Activated CD8-positive, alpha-beta T cell treated with anti-CD3 and anti-CD28 coated beads, Interleukin-2, amount 10 ng/mL, durations not matched to agents 7 days and 5 days (primary cell): ENCODE data around the gene ARID1B. TPM values are rescaled to one million over a fixed set of nuclear protein-coding genes. Genes with fewer than 3 reads are reported as not detected.

ENCODE experiments used
- ATAC-seq: fragments of 150-1000 bp; cut with Tn5 transposase; one replicate; pipeline ENCODE4 v1.10.0; 2021; ENCODE audit warnings: moderate library complexity
- CTCF ChIA-PET: fragments of 350-600 bp; sonication (Branson Sonifier 250); formaldehyde crosslinking; loops from one replicate; lab custom pipeline; 2021; ENCODE audit warnings: antibody characterized with exemption; lab: Charles Lee
- POLR2A ChIA-PET: fragments of 350-600 bp; sonication (Branson Sonifier 250); formaldehyde crosslinking; loops from one replicate; lab custom pipeline; 2021; ENCODE audit warnings: antibody characterized with exemption; lab: Charles Lee
- DNase-seq: peaks from one replicate; pipeline ENCODE4 v3.0.0-alpha.2; 2020
- H3K27ac Mint-ChIP-seq: one replicate; pipeline ENCODE4 v1.8.0; 2021; ENCODE audit warnings: mild to moderate bottlenecking, mixed read lengths
- H3K27me3 Mint-ChIP-seq: one replicate; pipeline ENCODE4 v1.8.0; 2021; ENCODE audit warnings: low read depth, mixed read lengths
- H3K36me3 Mint-ChIP-seq: one replicate; pipeline ENCODE4 v1.8.0; 2021; ENCODE audit warnings: low read depth, mixed read lengths
- H3K4me1 Mint-ChIP-seq: one replicate; pipeline ENCODE4 v1.8.0; 2021; ENCODE audit warnings: low read depth, mixed read lengths
- H3K4me3 Mint-ChIP-seq: one replicate; pipeline ENCODE4 v1.8.0; 2021; ENCODE audit warnings: mild to moderate bottlenecking, mixed read lengths
- H3K9me3 Mint-ChIP-seq: one replicate; pipeline ENCODE4 v1.8.0; 2022; ENCODE audit warnings: mixed read lengths; ENCODE audit not compliant: insufficient read depth
- total RNA-seq, 2 experiments: library from RNA; stranded (reverse); gene quantifications; one replicate each; pipeline ENCODE4 v1.2.3, GENCODE V29; 2021

The ARID1B gene
- total RNA-seq, 2 experiments from 2014 or later, result 60.9 to 62.4 TPM

- DNase-seq (no peak), ATAC-seq (no peak)
- CTCF ChIA-PET, result no interaction called here
- Mint-ChIP-seq H3K9me3 (no peaks in the 10 kb centered on the region), H3K36me3 (no peaks in the 10 kb centered on the region), H3K27me3 (peaks cover 47% of the 10 kb centered on the region), H3K4me1 (peaks cover 24% of the 10 kb centered on the region), H3K4me3 (no peak overlapping the region), H3K27ac (no peak overlapping the region)
- POLR2A ChIA-PET, result no interaction called here
These were observed 462.5 kb downstream of the ARID1B start for GRCh38 chr6:157239671-157240058.

- no peak for ATAC-seq
- POLR2A ChIA-PET, result no interaction called here
- CTCF ChIA-PET, result no interaction called here
- H3K9me3 Mint-ChIP-seq, result no peaks in the 10 kb centered on the region
- H3K27ac Mint-ChIP-seq, result peak overlapping the region; percentile 66
- H3K27me3 Mint-ChIP-seq, result peaks cover 42% of the 10 kb centered on the region
- peaks cover 21% of the 10 kb centered on the region for H3K4me1 Mint-ChIP-seq
- peak overlapping the region; percentile 37 for H3K4me3 Mint-ChIP-seq
- no peak for DNase-seq
- no peaks in the 10 kb centered on the region for H3K36me3 Mint-ChIP-seq
These were observed 463.1 kb downstream of the ARID1B start for GRCh38 chr6:157240059-157240959.

- peaks cover 36% of the 10 kb centered on the region for H3K27me3 Mint-ChIP-seq
- H3K36me3 Mint-ChIP-seq, result no peaks in the 10 kb centered on the region
- no peak overlapping the region for H3K27ac Mint-ChIP-seq
- no peak for ATAC-seq
- ChIA-PET POLR2A (no interaction called here), CTCF (no interaction called here)
- no peak for DNase-seq
- H3K4me1 Mint-ChIP-seq, result peaks cover 16% of the 10 kb centered on the region
- H3K9me3 Mint-ChIP-seq, result no peaks in the 10 kb centered on the region
- H3K4me3 Mint-ChIP-seq, result no peak overlapping the region
These were observed 463.8 kb downstream of the ARID1B start for GRCh38 chr6:157240960-157241311.

GRCh38 chr6:157242791-157243190 lies 465.6 kb downstream of the ARID1B start:
- CTCF ChIA-PET, result no interaction called here
- H3K27me3 Mint-ChIP-seq, result peaks cover 26% of the 10 kb centered on the region
- no peak overlapping the region for H3K4me3 Mint-ChIP-seq
- H3K27ac Mint-ChIP-seq, result no peak overlapping the region
- no peaks in the 10 kb centered on the region for H3K36me3 Mint-ChIP-seq
- ATAC-seq (no peak), DNase-seq (no peak)
- POLR2A ChIA-PET, result no interaction called here
- no peaks in the 10 kb centered on the region for H3K9me3 Mint-ChIP-seq
- peaks cover 11% of the 10 kb centered on the region for H3K4me1 Mint-ChIP-seq

- ChIA-PET CTCF (no interaction called here), POLR2A (no interaction called here)
- H3K27ac Mint-ChIP-seq, result no peak overlapping the region
- H3K4me3 Mint-ChIP-seq, result no peak overlapping the region
- H3K36me3 Mint-ChIP-seq, result no peaks in the 10 kb centered on the region
- peaks cover 7% of the 10 kb centered on the region for H3K9me3 Mint-ChIP-seq
- peaks cover 19% of the 10 kb centered on the region for H3K27me3 Mint-ChIP-seq
- DNase-seq (no peak), ATAC-seq (no peak)
- peaks cover 11% of the 10 kb centered on the region for H3K4me1 Mint-ChIP-seq
These were observed 467.0 kb downstream of the ARID1B start for GRCh38 chr6:157244175-157244574.

GRCh38 chr6:157244780-157245179 lies 467.6 kb downstream of the ARID1B start:
- DNase-seq, result no peak
- ATAC-seq, result no peak
- ChIA-PET POLR2A (interaction anchor here (0.7 kb wide), 1 partner anchor 14 kb away, joined by 4 read pairs; no protein-coding TSS in a partner anchor), CTCF (no interaction called here)
- peaks cover 15% of the 10 kb centered on the region for H3K27me3 Mint-ChIP-seq
- H3K4me1 Mint-ChIP-seq, result peaks cover 11% of the 10 kb centered on the region
- H3K9me3 Mint-ChIP-seq, result peaks cover 7% of the 10 kb centered on the region
- H3K36me3 Mint-ChIP-seq, result no peaks in the 10 kb centered on the region
- H3K4me3 Mint-ChIP-seq, result no peak overlapping the region
- H3K27ac Mint-ChIP-seq, result no peak overlapping the region

- Mint-ChIP-seq H3K27ac (no peak overlapping the region), H3K9me3 (peaks cover 7% of the 10 kb centered on the region), H3K4me3 (no peak overlapping the region), H3K36me3 (no peaks in the 10 kb centered on the region), H3K4me1 (peaks cover 7% of the 10 kb centered on the region), H3K27me3 (peaks cover 13% of the 10 kb centered on the region)
- ATAC-seq (no peak), DNase-seq (no peak)
- CTCF ChIA-PET, result no interaction called here
- POLR2A ChIA-PET, result interaction anchor here (0.6 kb wide), 1 partner anchor 9 kb away, joined by 3 read pairs; no protein-coding TSS in a partner anchor
These were observed 468.3 kb downstream of the ARID1B start for GRCh38 chr6:157245436-157245835.

- ATAC-seq (no peak), DNase-seq (no peak)
- Mint-ChIP-seq H3K9me3 (peaks cover 7% of the 10 kb centered on the region), H3K36me3 (no peaks in the 10 kb centered on the region), H3K27me3 (peaks cover 15% of the 10 kb centered on the region), H3K27ac (no peak overlapping the region), H3K4me3 (no peak overlapping the region), H3K4me1 (peaks cover 5% of the 10 kb centered on the region)
- CTCF ChIA-PET, result no interaction called here
- POLR2A ChIA-PET, result no interaction called here
These were observed 469.0 kb downstream of the ARID1B start for GRCh38 chr6:157246048-157246630.

- DNase-seq (no peak), ATAC-seq (no peak)
These were observed 469.8 kb downstream of the ARID1B start for GRCh38 chr6:157246771-157247484.

GRCh38 chr6:157248264-157248663 lies 471.1 kb downstream of the ARID1B start:
- no peaks in the 10 kb centered on the region for H3K36me3 Mint-ChIP-seq
- H3K27me3 Mint-ChIP-seq, result peaks cover 15% of the 10 kb centered on the region
- ChIA-PET POLR2A (no interaction called here), CTCF (no interaction called here)
- H3K4me1 Mint-ChIP-seq, result no peaks in the 10 kb centered on the region
- ATAC-seq (no peak), DNase-seq (no peak)
- H3K27ac Mint-ChIP-seq, result no peak overlapping the region
- H3K4me3 Mint-ChIP-seq, result no peak overlapping the region
- peaks cover 7% of the 10 kb centered on the region for H3K9me3 Mint-ChIP-seq

More at GRCh38 chr6:157246771-157247484, 469.8 kb downstream of the ARID1B start:
- peaks cover 5% of the 10 kb centered on the region for H3K4me1 Mint-ChIP-seq
- CTCF ChIA-PET, result no interaction called here
- POLR2A ChIA-PET, result no interaction called here
- H3K4me3 Mint-ChIP-seq, result no peak overlapping the region
- H3K27me3 Mint-ChIP-seq, result peaks cover 19% of the 10 kb centered on the region
- H3K27ac Mint-ChIP-seq, result no peak overlapping the region
- H3K36me3 Mint-ChIP-seq, result no peaks in the 10 kb centered on the region
- H3K9me3 Mint-ChIP-seq, result peaks cover 7% of the 10 kb centered on the region

- H3K27me3 Mint-ChIP-seq, result peaks cover 14% of the 10 kb centered on the region
- CTCF ChIA-PET, result interaction anchor here (2.2 kb wide), 1 partner anchor 14 kb away, joined by 6 read pairs; no protein-coding TSS in a partner anchor
- H3K27ac Mint-ChIP-seq, result no peak overlapping the region
- ATAC-seq (no peak), DNase-seq (no peak)
- peaks cover 7% of the 10 kb centered on the region for H3K9me3 Mint-ChIP-seq
- POLR2A ChIA-PET, result no interaction called here
- no peaks in the 10 kb centered on the region for H3K36me3 Mint-ChIP-seq
- H3K4me1 Mint-ChIP-seq, result peaks cover 3% of the 10 kb centered on the region
- H3K4me3 Mint-ChIP-seq, result no peak overlapping the region
These were observed 472.6 kb downstream of the ARID1B start for GRCh38 chr6:157249826-157250225.
